ENCODE measurements around the gene MB. TPM values are rescaled to one million over a fixed set of nuclear protein-coding genes. Genes with fewer than 3 reads are reported as not detected.

MB gene
- total and polyA plus RNA-seq, 9 of the 15 experiments (the other 6 are each of a cell fraction or from before 2014, with no cell fraction given), result not detected

DNA sequence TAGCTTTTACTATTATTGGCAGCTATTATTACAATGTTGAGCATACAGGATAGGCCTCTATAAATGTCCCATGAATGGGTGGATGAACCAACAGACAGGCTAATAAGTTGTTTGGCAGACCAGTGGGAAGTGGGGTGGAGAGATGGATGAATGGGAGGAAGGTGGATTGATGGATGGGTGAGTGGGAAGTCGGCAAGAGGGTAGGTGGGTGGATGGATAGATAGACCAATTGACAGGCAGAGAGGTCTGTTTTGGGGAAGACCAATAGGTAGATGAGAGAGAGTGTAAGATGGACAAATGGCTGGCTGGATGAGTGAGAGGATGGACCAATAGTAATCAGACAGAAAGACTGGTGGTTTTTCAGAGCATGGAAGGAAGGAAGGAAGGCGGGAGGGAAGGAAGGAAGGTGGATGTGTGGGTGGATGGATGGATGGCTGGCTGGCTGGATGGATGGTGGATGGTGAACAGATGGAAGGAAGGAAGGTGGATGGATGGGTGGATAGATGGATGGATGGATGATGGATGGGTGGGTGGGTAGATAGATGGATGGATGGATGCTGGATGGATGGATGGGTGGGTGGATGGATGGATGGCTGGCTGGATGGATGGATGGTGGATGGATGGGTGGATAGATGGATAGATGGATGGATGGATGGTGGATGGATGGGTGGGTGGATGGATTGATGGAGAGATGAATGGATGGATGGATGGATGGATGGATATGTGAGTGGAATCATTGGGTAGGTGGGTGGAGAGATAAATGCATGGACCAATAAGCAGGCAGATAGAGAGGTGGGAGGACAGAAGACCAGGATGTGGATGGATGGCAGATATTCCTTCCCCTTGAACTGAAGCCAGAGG, 39.1 kb downstream of the MB start:
- Histone ChIP-seq H3K36me3 (ENCODE audit: control insufficient read depth, insufficient read depth, low read length) (no peaks in the 10 kb centered on the region), H2AFZ (ENCODE audit: low read depth, low read length) (no peak overlapping the region), H3K9ac (ENCODE audit: insufficient read depth in 1 of 2, low read depth in 2 of 2, low read length in 2 of 2) (no peak overlapping the region), H3K9me3 (replicated peaks; ENCODE audit: control insufficient read depth, insufficient read depth, low read depth, low read length) (no peaks in the 10 kb centered on the region), H3K79me2 (ENCODE audit: control insufficient read depth, insufficient read depth, low read length) (no peaks in the 10 kb centered on the region), H3K4me2 (ENCODE audit: insufficient read depth, low read length) (no peak overlapping the region), H3K27me3 (ENCODE audit: control insufficient read depth in 2 of 2, insufficient read depth in 2 of 2, low read length in 2 of 2) (peaks cover 0 to 11% of the 10 kb centered on the region in 2 experiments; a peak in 3 of 5 replicates), H4K20me1 (replicated peaks; ENCODE audit: control insufficient read depth, insufficient read depth, low read length) (no peaks in the 10 kb centered on the region), H3K4me1 (replicated peaks in 1 of 2; ENCODE audit: control insufficient read depth in 2 of 2, insufficient read depth in 2 of 2, low read length in 2 of 2) (no peaks in the 10 kb centered on the region; a peak in 1 of 5 replicates), H3K27ac (ENCODE audit: extremely low read depth, low read depth, low read length) (no peak overlapping the region), H3K9me1 (ENCODE audit: control insufficient read depth, insufficient read depth, low read length) (no peaks in the 10 kb centered on the region), H3K4me3 (no peak overlapping the region)
- 0% methylated on average over 1 of the region's 2 CpGs for WGBS (ENCODE audit: insufficient coverage, low coverage, missing lambda C conversion rate)
- ChIA-PET CTCF (ENCODE audit: low intra/inter-chr PET ratio) (no interaction called here), POLR2A (no interaction called here)
- intact Hi-C loops (cut with micrococcal nuclease), result no loop called here
- TF ChIP-seq ZNF583 (CRISPR knock-in tag; IDR thresholded peaks at IDR 0.05), result no peak
- TF ChIP-seq ZNF133 (CRISPR knock-in tag; IDR thresholded peaks at IDR 0.05), result no peak
- no peak for TF ChIP-seq ZNF707 (CRISPR knock-in tag; conservative IDR thresholded peaks at IDR 0.05)
- TF ChIP-seq CREB3 (tag; conservative IDR thresholded peaks at IDR 0.05; ENCODE audit: low read depth), result no peak
- no peak for TF ChIP-seq ZNF280A (IDR thresholded peaks at IDR 0.05; ENCODE audit: low read depth, partially characterized antibody)
- TF ChIP-seq SMARCA5 (IDR thresholded peaks at IDR 0.05), result no peak
- DNase-seq (ENCODE audit: extremely low read depth in 1 of 4, low spot score in 3 of 4), result no peak
- no peak for ATAC-seq
- in situ Hi-C loops (cut with MboI), result no loop called here
- no peak for FAIRE-seq
- BruUV-seq (replicated peaks), result no TSS peak
